Measurements from ENCODE around the gene BBC3.

BBC3 gene

GRCh38 chr19:47230054-47230920 is 712 bp downstream of the BBC3 start:
- no peak for DNase-seq (ENCODE audit: extremely low read depth, low read depth)
- H3K4me3 ChIP-seq (replicated peaks; ENCODE audit: low read depth, low read length), result peak overlapping the region; percentile 100
- peak; percentile 58 for TF ChIP-seq CTCF (IDR thresholded peaks at IDR 0.05; ENCODE audit: low read depth, low read length, missing control alignments)

GRCh38 chr19:47229676-47230053 is 1.3 kb downstream of the BBC3 start:
- DNase-seq (ENCODE audit: extremely low read depth, low read depth), result no peak

GRCh38 chr19:47228937-47229675 is 1.9 kb downstream of the BBC3 start:
- H3K4me3 ChIP-seq (replicated peaks; ENCODE audit: low read depth, low read length), result peak overlapping the region; percentile 100
- no peak for DNase-seq (ENCODE audit: extremely low read depth, low read depth)
- no peak for TF ChIP-seq CTCF (IDR thresholded peaks at IDR 0.05; ENCODE audit: low read depth, low read length, missing control alignments)

More at GRCh38 chr19:47229676-47230053, 1.3 kb downstream of the BBC3 start:
- TF ChIP-seq CTCF (IDR thresholded peaks at IDR 0.05; ENCODE audit: low read depth, low read length, missing control alignments), result no peak
- H3K4me3 ChIP-seq (replicated peaks; ENCODE audit: low read depth, low read length), result peak overlapping the region; percentile 100

GRCh38 chr19:47228168-47228936 is 2.6 kb downstream of the BBC3 start:
- no peak for TF ChIP-seq CTCF (IDR thresholded peaks at IDR 0.05; ENCODE audit: low read depth, low read length, missing control alignments)
- H3K4me3 ChIP-seq (replicated peaks; ENCODE audit: low read depth, low read length), result peak overlapping the region; percentile 100
- DNase-seq (ENCODE audit: extremely low read depth, low read depth), result no peak

GRCh38 chr19:47227352-47228167 is 3.4 kb downstream of the BBC3 start:
- no peak for TF ChIP-seq CTCF (IDR thresholded peaks at IDR 0.05; ENCODE audit: low read depth, low read length, missing control alignments)
- H3K4me3 ChIP-seq (replicated peaks; ENCODE audit: low read depth, low read length), result peak overlapping the region; percentile 100
- DNase-seq (ENCODE audit: extremely low read depth, low read depth), result peak; percentile 90

Data from HFF-Myc (cell line).